Measurements from ENCODE around the gene MYEF2.

MYEF2 gene

DNA sequence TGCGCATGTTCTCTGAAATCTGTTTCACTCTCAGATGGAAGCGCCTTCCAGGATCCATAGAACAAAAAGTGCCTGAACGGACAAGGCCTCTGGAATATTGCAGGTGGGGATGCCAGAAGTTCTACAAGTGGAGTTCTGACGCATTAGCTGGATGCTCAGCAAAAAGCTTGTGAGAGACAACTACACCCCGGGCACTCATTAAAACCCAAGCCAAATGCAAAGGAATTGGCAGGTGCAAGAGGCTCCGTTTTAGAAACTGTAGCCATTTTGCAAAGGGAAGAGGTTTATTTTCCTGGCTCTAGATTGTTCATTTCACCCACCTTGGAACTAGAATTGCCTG lies 92.5 kb downstream of the MYEF2 start:
- no peak for TF ChIP-seq EZH2phosphoT487 (conservative IDR thresholded peaks at IDR 0.05; ENCODE audit: low read length)
- TF ChIP-seq, protein P1, sequence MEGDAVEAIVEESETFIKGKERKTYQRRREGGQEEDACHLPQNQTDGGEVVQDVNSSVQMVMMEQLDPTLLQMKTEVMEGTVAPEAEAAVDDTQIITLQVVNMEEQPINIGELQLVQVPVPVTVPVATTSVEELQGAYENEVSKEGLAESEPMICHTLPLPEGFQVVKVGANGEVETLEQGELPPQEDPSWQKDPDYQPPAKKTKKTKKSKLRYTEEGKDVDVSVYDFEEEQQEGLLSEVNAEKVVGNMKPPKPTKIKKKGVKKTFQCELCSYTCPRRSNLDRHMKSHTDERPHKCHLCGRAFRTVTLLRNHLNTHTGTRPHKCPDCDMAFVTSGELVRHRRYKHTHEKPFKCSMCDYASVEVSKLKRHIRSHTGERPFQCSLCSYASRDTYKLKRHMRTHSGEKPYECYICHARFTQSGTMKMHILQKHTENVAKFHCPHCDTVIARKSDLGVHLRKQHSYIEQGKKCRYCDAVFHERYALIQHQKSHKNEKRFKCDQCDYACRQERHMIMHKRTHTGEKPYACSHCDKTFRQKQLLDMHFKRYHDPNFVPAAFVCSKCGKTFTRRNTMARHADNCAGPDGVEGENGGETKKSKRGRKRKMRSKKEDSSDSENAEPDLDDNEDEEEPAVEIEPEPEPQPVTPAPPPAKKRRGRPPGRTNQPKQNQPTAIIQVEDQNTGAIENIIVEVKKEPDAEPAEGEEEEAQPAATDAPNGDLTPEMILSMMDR (IDR thresholded peaks at IDR 0.05; ENCODE audit: insufficient read depth, low read length, poor library complexity, severe bottlenecking) = no peak
- H2AFZ ChIP-seq (ENCODE audit: low read depth, low read length, severe bottlenecking) = no peak overlapping the region
- no peaks in the 10 kb centered on the region for H3K9me2 ChIP-seq (replicated peaks; ENCODE audit: insufficient read depth, low read length)

DNA sequence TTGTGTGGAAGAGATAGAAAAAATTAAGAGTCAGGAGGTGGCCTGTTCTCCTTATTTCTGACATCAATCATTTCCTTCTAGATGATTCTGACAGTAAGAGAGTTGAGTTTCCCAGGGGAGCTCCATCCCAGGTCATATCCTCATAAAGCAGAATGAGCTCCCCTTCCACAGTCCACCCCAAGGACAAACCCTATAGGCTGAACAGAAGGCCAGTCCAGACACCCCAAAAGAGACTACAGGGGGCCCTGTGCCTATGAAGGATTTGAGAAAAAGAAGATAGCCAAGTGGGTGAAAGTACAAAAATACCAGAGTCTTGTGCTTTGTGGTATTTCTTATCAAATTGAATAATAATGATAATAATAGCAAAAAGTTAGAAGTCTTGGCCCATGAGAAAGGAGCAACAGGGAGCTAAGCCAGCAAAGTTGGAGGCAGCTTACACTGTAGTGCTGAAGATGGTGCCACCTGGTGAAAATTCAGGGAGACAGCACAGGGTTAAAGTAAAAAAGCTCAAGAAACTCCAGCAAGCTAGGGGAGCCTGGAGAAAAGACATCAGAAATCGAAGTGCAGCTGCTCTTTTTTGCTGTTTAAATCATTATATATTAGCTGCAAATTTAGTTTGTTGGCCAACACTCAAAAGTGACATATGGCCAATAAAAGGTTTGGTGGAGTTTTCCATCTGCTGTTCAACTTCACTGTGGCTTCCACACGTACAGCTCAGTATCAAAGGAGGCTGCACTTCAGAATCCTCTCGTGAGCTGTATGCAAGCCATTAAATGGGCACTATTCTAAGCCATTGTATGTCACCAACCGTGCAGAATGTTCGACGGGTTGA lies 93.1 kb downstream of the MYEF2 start:
- no peak overlapping the region for H3K27ac ChIP-seq (ENCODE audit: low read depth, low read length)
- H3K27me3 ChIP-seq (ENCODE audit: low read length) = no peaks in the 10 kb centered on the region
- H4K20me1 ChIP-seq (ENCODE audit: low read depth, low read length) = no peaks in the 10 kb centered on the region
- no peak overlapping the region for H3K4me2 ChIP-seq (ENCODE audit: low read depth, low read length, poor library complexity, severe bottlenecking)
- H3K9ac ChIP-seq (ENCODE audit: low read length) = no peak overlapping the region
- no peak overlapping the region for H2AFZ ChIP-seq (ENCODE audit: low read depth, low read length, severe bottlenecking)
- no peak overlapping the region for H3K4me3 ChIP-seq (ENCODE audit: insufficient read depth, low read length, poor library complexity, severe bottlenecking)
- no peaks in the 10 kb centered on the region for H3K9me2 ChIP-seq (replicated peaks; ENCODE audit: insufficient read depth, low read length)
- H3K9me3 ChIP-seq (ENCODE audit: insufficient read depth, low read length) = no peaks in the 10 kb centered on the region
- TF ChIP-seq, protein P1 (IDR thresholded peaks at IDR 0.05; ENCODE audit: insufficient read depth, low read length, poor library complexity, severe bottlenecking) = no peak
- TF ChIP-seq EZH2phosphoT487 (conservative IDR thresholded peaks at IDR 0.05; ENCODE audit: low read length) = no peak
- H3K36me3 ChIP-seq (ENCODE audit: low read length) = no peaks in the 10 kb centered on the region
- no peaks in the 10 kb centered on the region for H3K79me2 ChIP-seq (ENCODE audit: insufficient read depth, low read length)
- H3F3A ChIP-seq (ENCODE audit: insufficient read depth) = no peaks in the 10 kb centered on the region

More for the DNA sequence above, 92.5 kb downstream of the MYEF2 start:
- Histone ChIP-seq H3K79me2 (ENCODE audit: insufficient read depth, low read length) (no peaks in the 10 kb centered on the region), H3F3A (ENCODE audit: insufficient read depth) (no peaks in the 10 kb centered on the region), H3K9ac (ENCODE audit: low read length) (no peak overlapping the region), H3K9me3 (ENCODE audit: insufficient read depth, low read length) (no peaks in the 10 kb centered on the region), H3K4me2 (ENCODE audit: low read depth, low read length, poor library complexity, severe bottlenecking) (no peak overlapping the region), H3K36me3 (ENCODE audit: low read length) (no peaks in the 10 kb centered on the region), H4K20me1 (ENCODE audit: low read depth, low read length) (no peaks in the 10 kb centered on the region), H3K27ac (ENCODE audit: low read depth, low read length) (no peak overlapping the region), H3K27me3 (ENCODE audit: low read length) (no peaks in the 10 kb centered on the region), H3K4me3 (ENCODE audit: insufficient read depth, low read length, poor library complexity, severe bottlenecking) (no peak overlapping the region)
